D721Med (cell line): ENCODE measurements around the gene CDH2.

Experiments used
- DNase-seq: peaks from one replicate; pipeline ENCODE4 v3.0.0; 2011; ENCODE audit warnings: low spot score; ENCODE audit not compliant: insufficient read length
- FAIRE-seq: peaks from 2 replicates; lab custom pipeline; 2011; peaks lifted over from hg19 to GRCh38; lab: Jason Lieb, UNC
- TF ChIP-seq, protein P1 (sequence below): IDR thresholded peaks from 2 replicates; pipeline ENCODE4 v1.5.1; 2012; ENCODE audit warnings: mild to moderate bottlenecking, control low read depth; ENCODE audit not compliant: insufficient read depth; ENCODE audit errors: missing control alignments

CDH2 gene

DNA sequence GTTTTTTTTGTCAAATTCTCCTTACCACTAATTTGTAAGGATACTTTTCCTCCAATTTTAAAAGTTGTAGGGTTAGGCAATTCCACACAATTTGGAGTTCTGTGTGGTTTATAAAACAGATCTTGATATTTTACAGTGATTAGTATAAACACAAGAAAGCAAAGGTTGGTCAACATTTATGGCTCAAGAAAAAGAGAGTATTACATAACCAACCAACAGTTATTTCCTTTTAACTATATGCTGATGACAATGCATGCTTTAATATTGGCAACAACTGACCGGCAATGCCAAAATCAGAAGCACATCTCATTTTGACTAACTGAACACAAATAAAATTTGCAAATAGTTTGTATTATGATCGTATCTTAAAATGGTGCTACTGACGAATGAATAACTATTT, 137.2 kb downstream of the CDH2 start:
- TF ChIP-seq, protein P1, sequence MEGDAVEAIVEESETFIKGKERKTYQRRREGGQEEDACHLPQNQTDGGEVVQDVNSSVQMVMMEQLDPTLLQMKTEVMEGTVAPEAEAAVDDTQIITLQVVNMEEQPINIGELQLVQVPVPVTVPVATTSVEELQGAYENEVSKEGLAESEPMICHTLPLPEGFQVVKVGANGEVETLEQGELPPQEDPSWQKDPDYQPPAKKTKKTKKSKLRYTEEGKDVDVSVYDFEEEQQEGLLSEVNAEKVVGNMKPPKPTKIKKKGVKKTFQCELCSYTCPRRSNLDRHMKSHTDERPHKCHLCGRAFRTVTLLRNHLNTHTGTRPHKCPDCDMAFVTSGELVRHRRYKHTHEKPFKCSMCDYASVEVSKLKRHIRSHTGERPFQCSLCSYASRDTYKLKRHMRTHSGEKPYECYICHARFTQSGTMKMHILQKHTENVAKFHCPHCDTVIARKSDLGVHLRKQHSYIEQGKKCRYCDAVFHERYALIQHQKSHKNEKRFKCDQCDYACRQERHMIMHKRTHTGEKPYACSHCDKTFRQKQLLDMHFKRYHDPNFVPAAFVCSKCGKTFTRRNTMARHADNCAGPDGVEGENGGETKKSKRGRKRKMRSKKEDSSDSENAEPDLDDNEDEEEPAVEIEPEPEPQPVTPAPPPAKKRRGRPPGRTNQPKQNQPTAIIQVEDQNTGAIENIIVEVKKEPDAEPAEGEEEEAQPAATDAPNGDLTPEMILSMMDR = no peak
- DNase-seq = no peak
- FAIRE-seq = peak; percentile 77

DNA sequence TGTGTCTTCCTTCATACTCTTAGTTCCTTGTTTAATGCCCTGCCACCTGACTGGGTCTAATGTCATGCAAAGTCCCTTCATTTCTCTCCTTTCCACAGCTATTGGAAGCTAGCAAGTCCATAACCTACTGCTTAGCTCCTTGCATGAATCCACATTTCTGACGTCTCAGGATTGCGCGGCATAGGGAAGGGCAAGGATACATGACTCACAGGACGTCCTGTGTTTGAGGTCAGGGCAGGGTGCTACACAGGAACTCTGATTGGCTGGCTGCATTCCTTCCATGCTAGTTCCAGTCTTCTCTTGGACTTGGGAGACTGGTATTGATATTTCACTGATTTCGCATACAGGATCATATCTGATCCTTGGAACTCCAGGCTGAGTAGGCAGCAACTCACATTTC, 137.9 kb downstream of the CDH2 start:
- DNase-seq (no peak), FAIRE-seq (no peak)
- TF ChIP-seq, protein P1 = no peak

DNA sequence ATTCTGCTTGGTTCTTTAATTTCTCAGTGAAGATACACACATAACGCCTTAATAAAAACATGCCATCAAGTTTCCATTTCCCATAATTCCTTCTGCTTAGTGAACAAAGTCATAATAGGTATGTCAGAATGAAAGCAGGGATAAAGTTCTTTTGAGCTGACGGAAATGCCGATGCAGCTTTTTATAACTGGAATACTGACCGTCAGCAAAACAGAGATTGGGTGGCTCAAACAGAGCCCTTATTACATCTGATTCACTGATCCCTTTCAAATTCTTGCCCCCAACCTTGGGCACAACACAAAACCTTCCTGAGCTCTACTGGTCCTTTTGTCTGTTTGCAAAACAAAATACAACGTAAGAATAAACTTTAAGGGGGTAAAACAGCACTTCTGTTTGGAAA, 140.4 kb downstream of the CDH2 start:
- FAIRE-seq = no peak
- DNase-seq = no peak
- TF ChIP-seq, protein P1 = no peak

DNA sequence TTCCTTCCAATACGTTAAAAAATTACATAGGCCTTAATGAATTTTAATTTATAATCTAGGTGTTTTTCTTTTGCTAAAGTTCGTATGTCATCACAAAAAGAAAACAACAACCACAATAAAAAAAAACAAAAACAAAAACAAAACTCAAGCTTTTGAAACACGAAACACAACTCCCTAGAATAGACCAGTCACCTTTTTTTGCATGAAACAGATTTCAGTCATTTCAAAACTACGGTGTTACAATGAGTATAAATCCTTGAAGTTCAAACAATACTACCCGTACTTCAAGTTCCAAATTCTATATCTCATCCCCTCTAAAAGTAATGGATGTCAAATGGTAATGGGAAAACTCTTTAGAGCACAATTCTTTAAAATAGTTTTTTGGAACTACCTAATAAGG, 142.4 kb downstream of the CDH2 start:
- TF ChIP-seq, protein P1 = no peak
- no peak for DNase-seq
- no peak for FAIRE-seq

DNA sequence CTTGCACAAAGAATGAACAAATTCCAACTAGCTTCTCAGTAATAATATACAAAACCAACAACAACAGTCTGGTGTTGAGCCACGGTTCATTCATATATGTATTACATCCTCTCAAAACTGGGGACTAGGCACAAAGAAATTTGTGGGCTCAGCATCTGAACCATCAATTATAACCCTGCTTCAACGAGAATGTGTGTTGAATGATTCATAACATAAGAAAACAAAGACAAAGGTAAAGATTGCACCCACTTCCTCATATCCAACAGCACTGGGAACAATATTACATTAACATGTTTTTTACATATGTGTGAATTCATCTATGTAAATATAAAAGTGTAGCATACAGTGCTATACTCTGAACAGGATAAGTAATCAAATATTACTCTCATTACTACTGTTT, 144.8 kb downstream of the CDH2 start:
- DNase-seq (no peak), FAIRE-seq (no peak)
- TF ChIP-seq, protein P1 = no peak

DNA sequence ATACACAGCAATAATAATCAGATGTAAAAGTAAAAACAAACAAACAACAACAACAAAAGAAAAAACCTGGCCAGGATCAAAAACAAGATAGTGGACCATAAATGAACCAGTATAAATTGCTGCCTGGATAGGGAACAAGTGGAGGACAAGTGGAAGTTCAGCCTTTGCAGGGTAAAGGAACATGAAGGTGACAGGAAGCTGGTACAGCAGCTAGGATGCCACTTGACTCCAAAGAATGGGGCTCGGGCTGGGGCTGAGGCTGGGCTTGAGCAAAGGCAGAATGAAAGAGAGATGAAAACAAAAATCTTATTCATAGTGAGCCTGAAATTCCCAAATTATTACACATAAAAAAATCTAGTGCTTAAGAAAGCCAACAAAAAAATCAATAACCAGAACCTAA, 146.5 kb downstream of the CDH2 start:
- FAIRE-seq = no peak
- DNase-seq = no peak
- TF ChIP-seq, protein P1 = no peak

DNA sequence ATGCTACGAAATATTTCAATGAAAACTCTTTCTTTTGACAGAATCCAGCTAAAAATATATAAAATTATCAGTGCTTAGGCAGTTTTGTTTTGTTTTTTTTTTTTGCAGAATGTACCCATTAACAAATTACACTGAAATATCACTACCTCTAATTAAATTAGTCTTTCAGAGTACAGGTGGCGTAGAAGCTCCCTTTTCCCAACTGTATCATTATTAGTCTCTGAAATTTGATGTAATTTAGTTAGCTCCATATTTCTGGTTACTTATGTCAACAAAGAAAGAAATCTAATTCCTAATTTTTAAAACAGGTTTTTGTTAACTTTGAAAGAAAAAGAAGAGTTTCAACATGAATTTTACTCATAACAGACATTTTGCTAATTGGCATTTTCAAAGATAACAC, 149.2 kb downstream of the CDH2 start:
- FAIRE-seq (no peak), DNase-seq (no peak)
- TF ChIP-seq, protein P1 = no peak
